GM12878 (cell line): ENCODE measurements around the gene TMEM132D. TPM values are rescaled to one million over a fixed set of nuclear protein-coding genes. Genes with fewer than 3 reads are reported as not detected.

ENCODE experiments used
- ATAC-seq: fragments of 200-7000 bp; cut with Tn5 transposase; 3 replicates; pipeline ENCODE4 v1.9.1; 2020; ENCODE audit warnings: mild to moderate bottlenecking, moderate library complexity
- BruUV-seq: library from RNA; stranded (reverse); fragments of 400-500 nt; replicated peaks from 2 replicates; lab custom pipeline; 2021; lab: Mats Ljungman, UMichigan
- CTCF ChIA-PET: fragments of 300-600 bp; sonication (Branson Sonifier 250); formaldehyde crosslinking; extraction: SDS; loops from one replicate; lab custom pipeline; 2021; ENCODE audit warnings: inconsistent platforms; lab: Yijun Ruan, JAX
- POLR2A ChIA-PET: fragments of 350-600 bp; formaldehyde crosslinking; extraction: SDS; loops from one replicate; lab custom pipeline; 2021; ENCODE audit warnings: inconsistent platforms; lab: Charles Lee
- RAD21 ChIA-PET: fragments of 300-600 bp; sonication (Branson Sonifier 250); formaldehyde crosslinking; loops from one replicate; lab custom pipeline; 2023; ENCODE audit warnings: antibody characterized with exemption; ENCODE audit not compliant: unreplicated experiment; lab: Charles Lee
- SMC1A ChIA-PET: fragments of 300-600 bp; sonication (Branson Sonifier 250); formaldehyde crosslinking; loops from one replicate; lab custom pipeline; 2023; ENCODE audit not compliant: unreplicated experiment, uncharacterized antibody; lab: Charles Lee
- DNase-seq: peaks from one replicate; pipeline ENCODE4 v3.0.0-alpha.2; 2011; ENCODE audit warnings: low read depth, low spot score
- FAIRE-seq: peaks from 3 replicates; lab custom pipeline; 2011; peaks lifted over from hg19 to GRCh38; lab: Jason Lieb, UNC
- H2AFZ ChIP-seq: 2 replicates; pipeline ENCODE4 v1.6.0; 2011; ENCODE audit warnings: low read depth, low read length, control low read depth; ENCODE audit not compliant: control insufficient read depth
- H3K27ac ChIP-seq: 2 replicates; pipeline ENCODE4 v1.5.1; 2011; ENCODE audit warnings: control low read depth; ENCODE audit not compliant: control insufficient read depth, insufficient read depth
- H3K27me3 ChIP-seq, 2 experiments: replicated peaks in 1 of 2; 2 replicates each; pipeline versions ENCODE4 v1.6.0 to v1.6.1; 2011; ENCODE audit warnings: low read length in 1 of 2; ENCODE audit not compliant: control insufficient read depth in 2 of 2, insufficient read depth in 2 of 2
- H3K36me3 ChIP-seq, 2 experiments: 2 replicates each; pipeline ENCODE4 v1.5.1; 2011; ENCODE audit warnings: low read length in 1 of 2; ENCODE audit not compliant: control insufficient read depth in 2 of 2, insufficient read depth in 2 of 2
- H3K4me1 ChIP-seq: 2 replicates; pipeline ENCODE4 v1.6.1; 2011; ENCODE audit warnings: mild to moderate bottlenecking, low read length, moderate library complexity, mixed read lengths; ENCODE audit not compliant: control insufficient read depth, insufficient read depth
- H3K4me2 ChIP-seq: 2 replicates; pipeline ENCODE4 v1.6.0; 2011; ENCODE audit warnings: control low read depth; ENCODE audit not compliant: control insufficient read depth, insufficient read depth
- H3K4me3 ChIP-seq: fragments of 200-600 bp; sonication (generic); 2 replicates; pipeline ENCODE4 v1.5.1; 2016
- H3K79me2 ChIP-seq: 2 replicates; pipeline ENCODE4 v1.6.0; 2011; ENCODE audit warnings: low read length; ENCODE audit not compliant: control insufficient read depth, insufficient read depth
- H3K9ac ChIP-seq: 2 replicates; pipeline ENCODE4 v1.8.0; 2011; ENCODE audit warnings: low read length, control low read depth, mixed read lengths; ENCODE audit not compliant: control insufficient read depth, insufficient read depth
- H3K9me3 ChIP-seq: replicated peaks from 3 replicates; pipeline ENCODE4 v1.5.1; 2011; ENCODE audit warnings: mild to moderate bottlenecking, low read length; ENCODE audit not compliant: control insufficient read depth, insufficient read depth
- H4K20me1 ChIP-seq: 2 replicates; pipeline ENCODE4 v1.6.0; 2011; ENCODE audit not compliant: control insufficient read depth, insufficient read depth
- JUND ChIP-seq: IDR thresholded peaks from 2 replicates; pipeline ENCODE4 v1.6.1; 2012; ENCODE audit warnings: low read depth, mild to moderate bottlenecking, low read length, improper control_type of control experiment, moderate library complexity
- MYC ChIP-seq: IDR thresholded peaks from 2 replicates; pipeline ENCODE4 v1.6.1; 2011; ENCODE audit warnings: mild to moderate bottlenecking, low read length, moderate library complexity, inconsistent platforms; ENCODE audit not compliant: insufficient read depth, insufficient replicate concordance, insufficient read length, severe bottlenecking
- POLR2AphosphoS5 ChIP-seq: IDR thresholded peaks from 2 replicates; pipeline ENCODE4 v1.6.1; 2011; ENCODE audit warnings: mild to moderate bottlenecking, low read length, inconsistent platforms
- SMAD5 ChIP-seq: IDR thresholded peaks from 2 replicates; pipeline ENCODE4 v1.6.1; 2016; ENCODE audit warnings: antibody characterized with exemption, low read depth
- TCF3 ChIP-seq: IDR thresholded peaks from 2 replicates; pipeline ENCODE4 v1.6.1; 2012; ENCODE audit warnings: low read depth, mild to moderate bottlenecking, low read length, borderline replicate concordance; ENCODE audit not compliant: insufficient read depth
- YY1 ChIP-seq: IDR thresholded peaks from 2 replicates; pipeline ENCODE4 v1.6.1; 2011; ENCODE audit warnings: low read depth, mild to moderate bottlenecking, low read length
- WGBS: methylation state at CpG from one replicate; pipeline ENCODE4 v1.1.6; 2016; ENCODE audit warnings: low lambda C conversion rate; ENCODE audit not compliant: insufficient replicate concordance, insufficient coverage; ENCODE audit errors: missing lambda C conversion rate; 5-methylcytosine and 5-hydroxymethylcytosine counted together
- in situ Hi-C: fragments of 300-500 bp; cut with MboI; formaldehyde crosslinking; loops from 9 replicates; pipeline ENCODE4 v1.14.3; 2018; ENCODE audit warnings: mixed read lengths
- intact Hi-C: fragments of 100-400 bp; cut with micrococcal nuclease; formaldehyde crosslinking; loops from one replicate; pipeline ENCODE4 v1.14.2; 2022; ENCODE audit not compliant: unreplicated experiment
- polyA plus RNA-seq, 11 experiments: library from polyadenylated mRNA; depleted of rRNA in 4 of 11; unstranded in 6 of 11; stranded (reverse) in 5 of 11; fragments of >200 nt; fragmentation: Nextera tagmentation in 4 of 11; fragmentation: Illumina TruSeq in 1 of 11; extraction: Ambion mirVana in 4 of 11; extraction: Trizol in 1 of 11; gene quantifications; 1 replicate in 1 of 11; 2 replicates in 10 of 11; pipeline versions ENCODE4 v1.2.1 to v1.2.3, GENCODE V29; 2011 to 2016; ENCODE audit warnings: inconsistent platforms in 2 of 11, missing spikeins in 2 of 11, low read depth in 1 of 11
- total RNA-seq, 4 experiments: library from RNA; depleted of rRNA in 3 of 4; stranded (reverse); fragments of >200 nt in 3 of 4; fragmentation: Illumina TruSeq in 1 of 4; extraction: Trizol in 1 of 4; gene quantifications; 2 replicates each; pipeline versions ENCODE4 v1.2.1 to v1.2.3, GENCODE V29; 2013 to 2021
- TF ChIP-seq, protein P1 (sequence below): fragments of 450-650 bp; IDR thresholded peaks from 2 replicates; pipeline ENCODE4 v1.6.1; 2017; ENCODE audit warnings: mild to moderate bottlenecking, low read depth, inconsistent platforms; ENCODE audit not compliant: poor library complexity, severe bottlenecking
- TF ChIP-seq, protein P2 (sequence below): fragments of 450-650 bp; IDR thresholded peaks from 2 replicates; pipeline ENCODE4 v1.6.1; 2018; ENCODE audit warnings: mild to moderate bottlenecking, low read depth, moderate library complexity; ENCODE audit not compliant: partially characterized antibody
- TF ChIP-seq, protein P3 (sequence below): IDR thresholded peaks from 2 replicates; pipeline ENCODE4 v1.6.1; 2012; ENCODE audit warnings: mild to moderate bottlenecking, low read depth, low read length
- TF ChIP-seq, protein P4 (sequence below): fragments of 450-650 bp; IDR thresholded peaks from 2 replicates; pipeline ENCODE4 v1.6.1; 2018; ENCODE audit warnings: borderline replicate concordance, mild to moderate bottlenecking; ENCODE audit not compliant: partially characterized antibody

Gene TMEM132D
- total and polyA plus RNA-seq, 10 of the 15 experiments (the other 5 are each of a cell fraction or from before 2014, with no cell fraction given) = under 0.01 to 0.12 (median 0.02) TPM; not detected in 3

DNA sequence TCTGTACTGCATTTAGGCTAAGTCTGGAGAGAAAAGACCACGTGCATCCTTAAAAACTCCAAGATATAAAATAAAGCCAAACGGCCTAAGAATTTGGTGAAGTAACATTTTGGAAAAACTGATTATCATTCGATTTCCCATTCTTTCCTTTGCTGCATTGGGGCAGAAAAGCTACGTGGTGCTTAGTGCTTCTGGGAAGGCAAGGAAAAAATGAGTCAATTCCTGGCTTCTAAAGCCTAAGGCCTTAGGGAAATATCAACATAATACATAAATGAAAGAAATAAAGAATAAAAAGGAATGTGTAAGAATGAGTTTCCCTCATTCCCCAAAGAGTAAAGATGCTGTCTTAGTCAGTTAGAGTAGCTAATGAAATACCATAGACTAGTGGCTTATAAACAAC is 530.1 kb downstream of the TMEM132D start:
- Histone ChIP-seq H3K4me3 (no peak overlapping the region), H3K79me2 (no peaks in the 10 kb centered on the region), H3K4me1 (no peaks in the 10 kb centered on the region), H3K27me3 (no peaks in the 10 kb centered on the region), H3K36me3 (no peaks in the 10 kb centered on the region), H3K9me3 (no peaks in the 10 kb centered on the region), H4K20me1 (no peaks in the 10 kb centered on the region), H2AFZ (no peak overlapping the region), H3K27ac (no peak overlapping the region), H3K4me2 (no peak overlapping the region), H3K9ac (no peak overlapping the region)
- ChIA-PET SMC1A (no interaction called here), RAD21 (no interaction called here), CTCF (interaction anchor here (1.1 kb wide), 1 partner anchor 12 kb away, joined by 3 read pairs; no protein-coding TSS in a partner anchor), POLR2A (no interaction called here)
- ATAC-seq (no peak), FAIRE-seq (no peak), DNase-seq (no peak)
- BruUV-seq = no TSS peak
- 16% methylated on average over 4 of the region's 4 CpGs for WGBS
- in situ Hi-C loops = no loop called here
- TF ChIP-seq, protein P1, sequence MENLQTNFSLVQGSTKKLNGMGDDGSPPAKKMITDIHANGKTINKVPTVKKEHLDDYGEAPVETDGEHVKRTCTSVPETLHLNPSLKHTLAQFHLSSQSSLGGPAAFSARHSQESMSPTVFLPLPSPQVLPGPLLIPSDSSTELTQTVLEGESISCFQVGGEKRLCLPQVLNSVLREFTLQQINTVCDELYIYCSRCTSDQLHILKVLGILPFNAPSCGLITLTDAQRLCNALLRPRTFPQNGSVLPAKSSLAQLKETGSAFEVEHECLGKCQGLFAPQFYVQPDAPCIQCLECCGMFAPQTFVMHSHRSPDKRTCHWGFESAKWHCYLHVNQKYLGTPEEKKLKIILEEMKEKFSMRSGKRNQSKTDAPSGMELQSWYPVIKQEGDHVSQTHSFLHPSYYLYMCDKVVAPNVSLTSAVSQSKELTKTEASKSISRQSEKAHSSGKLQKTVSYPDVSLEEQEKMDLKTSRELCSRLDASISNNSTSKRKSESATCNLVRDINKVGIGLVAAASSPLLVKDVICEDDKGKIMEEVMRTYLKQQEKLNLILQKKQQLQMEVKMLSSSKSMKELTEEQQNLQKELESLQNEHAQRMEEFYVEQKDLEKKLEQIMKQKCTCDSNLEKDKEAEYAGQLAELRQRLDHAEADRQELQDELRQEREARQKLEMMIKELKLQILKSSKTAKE = no peak
- TF ChIP-seq SMAD5 = no peak
- no peak for TF ChIP-seq YY1
- TF ChIP-seq, protein P2, sequence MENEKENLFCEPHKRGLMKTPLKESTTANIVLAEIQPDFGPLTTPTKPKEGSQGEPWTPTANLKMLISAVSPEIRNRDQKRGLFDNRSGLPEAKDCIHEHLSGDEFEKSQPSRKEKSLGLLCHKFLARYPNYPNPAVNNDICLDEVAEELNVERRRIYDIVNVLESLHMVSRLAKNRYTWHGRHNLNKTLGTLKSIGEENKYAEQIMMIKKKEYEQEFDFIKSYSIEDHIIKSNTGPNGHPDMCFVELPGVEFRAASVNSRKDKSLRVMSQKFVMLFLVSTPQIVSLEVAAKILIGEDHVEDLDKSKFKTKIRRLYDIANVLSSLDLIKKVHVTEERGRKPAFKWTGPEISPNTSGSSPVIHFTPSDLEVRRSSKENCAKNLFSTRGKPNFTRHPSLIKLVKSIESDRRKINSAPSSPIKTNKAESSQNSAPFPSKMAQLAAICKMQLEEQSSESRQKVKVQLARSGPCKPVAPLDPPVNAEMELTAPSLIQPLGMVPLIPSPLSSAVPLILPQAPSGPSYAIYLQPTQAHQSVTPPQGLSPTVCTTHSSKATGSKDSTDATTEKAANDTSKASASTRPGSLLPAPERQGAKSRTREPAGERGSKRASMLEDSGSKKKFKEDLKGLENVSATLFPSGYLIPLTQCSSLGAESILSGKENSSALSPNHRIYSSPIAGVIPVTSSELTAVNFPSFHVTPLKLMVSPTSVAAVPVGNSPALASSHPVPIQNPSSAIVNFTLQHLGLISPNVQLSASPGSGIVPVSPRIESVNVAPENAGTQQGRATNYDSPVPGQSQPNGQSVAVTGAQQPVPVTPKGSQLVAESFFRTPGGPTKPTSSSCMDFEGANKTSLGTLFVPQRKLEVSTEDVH = no peak
- TF ChIP-seq, protein P3, sequence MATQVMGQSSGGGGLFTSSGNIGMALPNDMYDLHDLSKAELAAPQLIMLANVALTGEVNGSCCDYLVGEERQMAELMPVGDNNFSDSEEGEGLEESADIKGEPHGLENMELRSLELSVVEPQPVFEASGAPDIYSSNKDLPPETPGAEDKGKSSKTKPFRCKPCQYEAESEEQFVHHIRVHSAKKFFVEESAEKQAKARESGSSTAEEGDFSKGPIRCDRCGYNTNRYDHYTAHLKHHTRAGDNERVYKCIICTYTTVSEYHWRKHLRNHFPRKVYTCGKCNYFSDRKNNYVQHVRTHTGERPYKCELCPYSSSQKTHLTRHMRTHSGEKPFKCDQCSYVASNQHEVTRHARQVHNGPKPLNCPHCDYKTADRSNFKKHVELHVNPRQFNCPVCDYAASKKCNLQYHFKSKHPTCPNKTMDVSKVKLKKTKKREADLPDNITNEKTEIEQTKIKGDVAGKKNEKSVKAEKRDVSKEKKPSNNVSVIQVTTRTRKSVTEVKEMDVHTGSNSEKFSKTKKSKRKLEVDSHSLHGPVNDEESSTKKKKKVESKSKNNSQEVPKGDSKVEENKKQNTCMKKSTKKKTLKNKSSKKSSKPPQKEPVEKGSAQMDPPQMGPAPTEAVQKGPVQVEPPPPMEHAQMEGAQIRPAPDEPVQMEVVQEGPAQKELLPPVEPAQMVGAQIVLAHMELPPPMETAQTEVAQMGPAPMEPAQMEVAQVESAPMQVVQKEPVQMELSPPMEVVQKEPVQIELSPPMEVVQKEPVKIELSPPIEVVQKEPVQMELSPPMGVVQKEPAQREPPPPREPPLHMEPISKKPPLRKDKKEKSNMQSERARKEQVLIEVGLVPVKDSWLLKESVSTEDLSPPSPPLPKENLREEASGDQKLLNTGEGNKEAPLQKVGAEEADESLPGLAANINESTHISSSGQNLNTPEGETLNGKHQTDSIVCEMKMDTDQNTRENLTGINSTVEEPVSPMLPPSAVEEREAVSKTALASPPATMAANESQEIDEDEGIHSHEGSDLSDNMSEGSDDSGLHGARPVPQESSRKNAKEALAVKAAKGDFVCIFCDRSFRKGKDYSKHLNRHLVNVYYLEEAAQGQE = no peak
- TF ChIP-seq POLR2AphosphoS5 = no peak
- TF ChIP-seq, protein P4, sequence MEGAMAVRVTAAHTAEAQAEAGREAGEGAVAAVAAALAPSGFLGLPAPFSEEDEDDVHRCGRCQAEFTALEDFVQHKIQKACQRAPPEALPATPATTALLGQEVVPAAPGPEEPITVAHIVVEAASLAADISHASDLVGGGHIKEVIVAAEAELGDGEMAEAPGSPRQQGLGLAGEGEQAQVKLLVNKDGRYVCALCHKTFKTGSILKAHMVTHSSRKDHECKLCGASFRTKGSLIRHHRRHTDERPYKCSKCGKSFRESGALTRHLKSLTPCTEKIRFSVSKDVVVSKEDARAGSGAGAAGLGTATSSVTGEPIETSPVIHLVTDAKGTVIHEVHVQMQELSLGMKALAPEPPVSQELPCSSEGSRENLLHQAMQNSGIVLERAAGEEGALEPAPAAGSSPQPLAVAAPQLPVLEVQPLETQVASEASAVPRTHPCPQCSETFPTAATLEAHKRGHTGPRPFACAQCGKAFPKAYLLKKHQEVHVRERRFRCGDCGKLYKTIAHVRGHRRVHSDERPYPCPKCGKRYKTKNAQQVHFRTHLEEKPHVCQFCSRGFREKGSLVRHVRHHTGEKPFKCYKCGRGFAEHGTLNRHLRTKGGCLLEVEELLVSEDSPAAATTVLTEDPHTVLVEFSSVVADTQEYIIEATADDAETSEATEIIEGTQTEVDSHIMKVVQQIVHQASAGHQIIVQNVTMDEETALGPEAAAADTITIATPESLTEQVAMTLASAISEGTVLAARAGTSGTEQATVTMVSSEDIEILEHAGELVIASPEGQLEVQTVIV = no peak
- TF ChIP-seq TCF3 = no peak
- no peak for TF ChIP-seq MYC
- no peak for TF ChIP-seq JUND
- intact Hi-C loops = no loop called here
